ENCODE results near the gene CES2.

GRCh38 chr16:66949472-66949871 lies 14.2 kb downstream of the CES2 start:
- TF ChIP-seq, protein P1, sequence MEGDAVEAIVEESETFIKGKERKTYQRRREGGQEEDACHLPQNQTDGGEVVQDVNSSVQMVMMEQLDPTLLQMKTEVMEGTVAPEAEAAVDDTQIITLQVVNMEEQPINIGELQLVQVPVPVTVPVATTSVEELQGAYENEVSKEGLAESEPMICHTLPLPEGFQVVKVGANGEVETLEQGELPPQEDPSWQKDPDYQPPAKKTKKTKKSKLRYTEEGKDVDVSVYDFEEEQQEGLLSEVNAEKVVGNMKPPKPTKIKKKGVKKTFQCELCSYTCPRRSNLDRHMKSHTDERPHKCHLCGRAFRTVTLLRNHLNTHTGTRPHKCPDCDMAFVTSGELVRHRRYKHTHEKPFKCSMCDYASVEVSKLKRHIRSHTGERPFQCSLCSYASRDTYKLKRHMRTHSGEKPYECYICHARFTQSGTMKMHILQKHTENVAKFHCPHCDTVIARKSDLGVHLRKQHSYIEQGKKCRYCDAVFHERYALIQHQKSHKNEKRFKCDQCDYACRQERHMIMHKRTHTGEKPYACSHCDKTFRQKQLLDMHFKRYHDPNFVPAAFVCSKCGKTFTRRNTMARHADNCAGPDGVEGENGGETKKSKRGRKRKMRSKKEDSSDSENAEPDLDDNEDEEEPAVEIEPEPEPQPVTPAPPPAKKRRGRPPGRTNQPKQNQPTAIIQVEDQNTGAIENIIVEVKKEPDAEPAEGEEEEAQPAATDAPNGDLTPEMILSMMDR (IDR thresholded peaks at IDR 0.05): no peak
- no peak for TF ChIP-seq POLR2AphosphoS5 (IDR thresholded peaks at IDR 0.05; ENCODE audit: insufficient read depth in 1 of 2, low read depth in 1 of 2)
- no peak for TF ChIP-seq POLR2A (IDR thresholded peaks at IDR 0.05)
